OCI-LY1 (cell line): Measurements from ENCODE around the gene PPM1F.

ENCODE experiments used
- H2AFZ ChIP-seq: fragments of 200-600 bp; sonication (generic), shearing (Covaris generic); 2 replicates; pipeline ENCODE4 v1.6.0; 2014; ENCODE audit warnings: antibody characterized with exemption, mild to moderate bottlenecking, low read length
- H3F3A ChIP-seq: fragments of 200-600 bp; sonication (generic), shearing (Covaris generic); 2 replicates; pipeline ENCODE4 v1.6.0; 2014; ENCODE audit warnings: mild to moderate bottlenecking, antibody characterized with exemption, low read length, moderate library complexity; ENCODE audit not compliant: insufficient read depth
- H3K27ac ChIP-seq: fragments of 200-600 bp; sonication (generic); 2 replicates; pipeline ENCODE4 v1.5.1; 2014; ENCODE audit warnings: low read length, mixed run types, mild to moderate bottlenecking, low read depth; ENCODE audit not compliant: poor library complexity, severe bottlenecking
- H3K27me3 ChIP-seq: fragments of 200-600 bp; sonication (generic); 2 replicates; pipeline ENCODE4 v1.6.0; 2014; ENCODE audit warnings: antibody characterized with exemption, mild to moderate bottlenecking, low read length, moderate library complexity; ENCODE audit not compliant: insufficient read depth
- H3K36me3 ChIP-seq: fragments of 200-600 bp; sonication (generic); 2 replicates; pipeline ENCODE4 v1.6.1; 2014; ENCODE audit warnings: mild to moderate bottlenecking, antibody characterized with exemption, low read length, moderate library complexity, mixed read lengths; ENCODE audit not compliant: insufficient read depth
- H3K4me1 ChIP-seq: fragments of 200-600 bp; sonication (generic); 2 replicates; pipeline ENCODE4 v1.5.1; 2014; ENCODE audit warnings: mild to moderate bottlenecking, low read length, moderate library complexity; ENCODE audit not compliant: insufficient read depth, severe bottlenecking
- H3K4me2 ChIP-seq: fragments of 200-600 bp; sonication (generic), shearing (Covaris generic); 2 replicates; pipeline ENCODE4 v1.6.1; 2014; ENCODE audit warnings: low read length
- H3K4me3 ChIP-seq: fragments of 200-600 bp; sonication (generic); 2 replicates; pipeline ENCODE4 v1.5.1; 2014; ENCODE audit warnings: low read length, low read depth, mild to moderate bottlenecking, mixed read lengths; ENCODE audit not compliant: poor library complexity, severe bottlenecking
- H3K79me2 ChIP-seq: fragments of 200-600 bp; shearing (Covaris generic); 2 replicates; pipeline ENCODE4 v1.6.1; 2016; ENCODE audit warnings: mixed run types, low read length, mixed read lengths; ENCODE audit not compliant: insufficient read depth
- H3K9ac ChIP-seq: fragments of 200-600 bp; sonication (generic), shearing (Covaris generic); 2 replicates; pipeline ENCODE4 v1.6.1; 2014; ENCODE audit warnings: mild to moderate bottlenecking, low read length, mixed read lengths
- H3K9me2 ChIP-seq: fragments of 200-600 bp; sonication (generic), shearing (Covaris generic); 2 replicates; pipeline ENCODE4 v1.6.1; 2014; ENCODE audit warnings: low read depth, mild to moderate bottlenecking, low read length, mixed read lengths
- H3K9me3 ChIP-seq: fragments of 200-600 bp; shearing (Covaris generic); 2 replicates; pipeline ENCODE4 v1.6.1; 2014; ENCODE audit warnings: low read length, mixed read lengths
- H4K20me1 ChIP-seq: fragments of 200-600 bp; sonication (generic), shearing (Covaris generic); 2 replicates; pipeline ENCODE4 v1.6.0; 2016; ENCODE audit warnings: mild to moderate bottlenecking, low read length; ENCODE audit not compliant: insufficient read depth
- EZH2 ChIP-seq: fragments of 200-600 bp; sonication (generic), shearing (Covaris generic); IDR thresholded peaks from 2 replicates; pipeline ENCODE4 v1.8.0; 2017; ENCODE audit warnings: borderline replicate concordance, mixed run types, mild to moderate bottlenecking, antibody characterized with exemption, low read length, moderate library complexity, mixed read lengths
- TF ChIP-seq, protein P1 (sequence below): fragments of 200-600 bp; sonication (generic), shearing (Covaris generic); IDR thresholded peaks from 2 replicates; pipeline ENCODE4 v1.5.1; 2017; ENCODE audit warnings: mild to moderate bottlenecking, antibody characterized with exemption, low read length, moderate library complexity, mixed read lengths

Gene PPM1F

DNA sequence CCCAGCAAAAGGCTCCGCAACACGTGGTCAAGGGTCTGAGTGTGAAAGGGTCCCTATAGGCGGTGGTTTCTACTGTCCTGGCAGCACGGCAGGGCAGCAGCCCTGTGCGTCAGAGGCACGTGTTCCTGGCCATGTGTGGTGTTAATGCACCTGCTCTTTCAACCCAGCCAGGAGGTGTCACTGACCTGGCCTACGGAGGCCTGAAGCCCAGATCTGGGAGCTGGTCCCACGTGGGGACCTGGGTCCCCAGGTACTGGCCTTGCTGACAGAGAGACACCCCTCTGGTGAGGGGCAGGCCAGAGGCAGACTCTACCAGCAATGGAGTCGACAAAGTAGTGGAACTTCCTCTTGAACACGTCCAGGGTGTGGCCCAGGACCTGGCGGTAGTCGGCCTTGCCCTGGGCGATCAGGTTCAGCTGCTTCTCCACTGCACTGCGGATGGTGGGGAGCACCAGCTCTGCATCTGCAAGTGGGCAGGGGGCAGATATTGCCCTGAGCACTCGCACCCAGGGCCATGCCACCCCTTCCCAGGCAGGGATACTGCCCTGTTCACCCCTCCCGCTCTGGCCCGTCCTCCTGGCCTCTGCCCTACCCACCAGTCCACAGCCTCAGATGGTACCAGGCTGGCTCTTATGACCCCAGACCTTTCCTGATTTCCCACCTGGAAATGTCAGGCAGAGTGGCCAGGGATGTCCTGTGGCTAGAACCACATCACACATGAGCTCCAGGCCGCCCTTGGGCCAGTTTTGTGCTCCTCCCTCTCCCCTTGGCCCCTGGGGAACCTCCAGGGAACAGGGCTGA, 6.8 kb upstream of the PPM1F start:
- Histone ChIP-seq H3K27me3 (no peaks in the 10 kb centered on the region), H3K36me3 (peaks cover 59% of the 10 kb centered on the region), H3K4me1 (no peaks in the 10 kb centered on the region), H4K20me1 (no peaks in the 10 kb centered on the region), H3K4me2 (no peak overlapping the region), H3K27ac (no peak overlapping the region), H3K9me2 (no peaks in the 10 kb centered on the region), H3K9ac (no peak overlapping the region), H3K79me2 (no peaks in the 10 kb centered on the region), H2AFZ (no peak overlapping the region), H3K4me3 (no peak overlapping the region), H3F3A (no peaks in the 10 kb centered on the region), H3K9me3 (no peaks in the 10 kb centered on the region)
- no peak for TF ChIP-seq EZH2
- TF ChIP-seq, protein P1, sequence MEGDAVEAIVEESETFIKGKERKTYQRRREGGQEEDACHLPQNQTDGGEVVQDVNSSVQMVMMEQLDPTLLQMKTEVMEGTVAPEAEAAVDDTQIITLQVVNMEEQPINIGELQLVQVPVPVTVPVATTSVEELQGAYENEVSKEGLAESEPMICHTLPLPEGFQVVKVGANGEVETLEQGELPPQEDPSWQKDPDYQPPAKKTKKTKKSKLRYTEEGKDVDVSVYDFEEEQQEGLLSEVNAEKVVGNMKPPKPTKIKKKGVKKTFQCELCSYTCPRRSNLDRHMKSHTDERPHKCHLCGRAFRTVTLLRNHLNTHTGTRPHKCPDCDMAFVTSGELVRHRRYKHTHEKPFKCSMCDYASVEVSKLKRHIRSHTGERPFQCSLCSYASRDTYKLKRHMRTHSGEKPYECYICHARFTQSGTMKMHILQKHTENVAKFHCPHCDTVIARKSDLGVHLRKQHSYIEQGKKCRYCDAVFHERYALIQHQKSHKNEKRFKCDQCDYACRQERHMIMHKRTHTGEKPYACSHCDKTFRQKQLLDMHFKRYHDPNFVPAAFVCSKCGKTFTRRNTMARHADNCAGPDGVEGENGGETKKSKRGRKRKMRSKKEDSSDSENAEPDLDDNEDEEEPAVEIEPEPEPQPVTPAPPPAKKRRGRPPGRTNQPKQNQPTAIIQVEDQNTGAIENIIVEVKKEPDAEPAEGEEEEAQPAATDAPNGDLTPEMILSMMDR = no peak

DNA sequence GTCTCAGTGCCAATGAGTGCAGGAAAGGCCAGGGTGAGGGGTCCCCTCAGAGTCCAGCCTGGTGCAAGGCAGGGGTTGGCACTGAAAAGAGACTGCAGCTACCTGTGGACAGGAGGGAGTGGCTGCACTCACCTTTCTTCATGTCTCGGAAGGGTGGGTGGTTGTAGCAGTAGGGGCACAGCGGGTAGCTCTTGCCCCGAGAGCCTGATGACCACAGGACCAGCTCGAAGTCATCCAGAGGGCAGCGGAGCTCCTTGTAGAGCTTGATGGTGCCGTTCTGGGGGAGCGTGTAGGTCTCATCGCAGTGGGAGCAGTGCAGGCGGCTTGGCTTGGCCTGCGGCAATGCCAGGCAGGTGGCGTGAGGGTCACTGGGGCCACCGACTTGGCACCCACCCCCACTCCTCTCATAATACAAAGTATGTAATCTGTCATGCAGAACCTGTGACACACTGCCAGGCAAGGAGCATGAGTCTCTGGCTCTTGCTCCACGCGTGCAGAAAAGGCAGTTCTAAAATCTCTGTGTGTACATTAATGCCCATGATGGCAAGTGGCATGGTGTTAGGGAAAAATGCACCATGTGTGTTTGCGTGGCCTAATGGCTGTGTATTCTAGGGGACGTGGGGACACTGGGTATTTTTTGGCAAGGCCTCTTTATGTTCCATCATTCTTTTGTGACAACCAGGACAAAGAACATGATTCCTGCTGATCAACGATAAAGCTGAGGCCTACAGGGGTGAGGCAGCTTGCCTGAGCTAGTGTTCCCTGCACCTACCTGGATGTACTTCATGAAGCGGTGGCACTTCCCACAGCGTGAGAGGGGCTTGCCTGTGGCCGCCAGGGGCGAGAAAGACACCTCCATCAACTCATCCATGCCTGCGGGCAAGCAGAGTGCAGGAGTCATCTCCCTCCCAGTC, 6.0 kb upstream of the PPM1F start:
- H3K9me3 ChIP-seq = no peaks in the 10 kb centered on the region
- H2AFZ ChIP-seq = no peak overlapping the region
- no peaks in the 10 kb centered on the region for H3K9me2 ChIP-seq
- no peaks in the 10 kb centered on the region for H4K20me1 ChIP-seq
- H3K9ac ChIP-seq = no peak overlapping the region
- no peaks in the 10 kb centered on the region for H3F3A ChIP-seq
- no peaks in the 10 kb centered on the region for H3K79me2 ChIP-seq
- H3K27ac ChIP-seq = no peak overlapping the region
- no peak for TF ChIP-seq EZH2
- H3K4me1 ChIP-seq = no peaks in the 10 kb centered on the region
- H3K4me3 ChIP-seq = no peak overlapping the region
- H3K27me3 ChIP-seq = no peaks in the 10 kb centered on the region
- H3K36me3 ChIP-seq = peaks cover 51% of the 10 kb centered on the region
- no peak overlapping the region for H3K4me2 ChIP-seq

DNA sequence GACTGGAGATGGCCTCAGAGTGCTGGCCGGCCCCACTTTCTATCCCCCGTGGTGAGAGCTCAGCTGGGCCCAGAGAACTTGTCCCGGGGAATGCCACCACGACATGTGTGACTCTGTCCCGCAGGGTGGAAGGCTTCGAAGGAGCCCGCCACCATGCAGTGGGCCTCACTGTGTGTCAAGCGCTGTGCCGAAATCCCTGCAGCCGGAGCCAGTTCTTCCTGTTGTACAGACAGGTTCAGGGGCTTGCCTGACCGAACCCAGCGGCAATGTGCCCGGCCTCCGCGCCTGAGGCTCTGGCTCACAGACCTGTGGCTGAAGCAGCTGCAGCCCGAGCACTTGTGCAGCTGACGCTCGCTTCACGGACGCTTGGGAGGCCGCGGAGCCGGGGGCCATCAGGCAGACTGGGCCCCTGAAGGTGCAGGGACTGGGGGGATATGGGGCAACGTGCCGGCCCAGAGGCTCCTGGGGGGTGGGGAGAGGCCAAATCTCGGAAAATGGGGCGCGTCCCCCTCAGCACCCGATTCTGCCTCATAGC, 650 bp downstream of the PPM1F start:
- Histone ChIP-seq H2AFZ (no peak overlapping the region), H3K27ac (no peak overlapping the region), H3K4me3 (peak overlapping the region; percentile 74), H3F3A (no peaks in the 10 kb centered on the region), H3K9me2 (no peaks in the 10 kb centered on the region), H3K4me1 (peaks cover 9% of the 10 kb centered on the region), H3K9me3 (no peaks in the 10 kb centered on the region), H3K4me2 (peak overlapping the region; percentile 68), H3K27me3 (no peaks in the 10 kb centered on the region), H4K20me1 (no peaks in the 10 kb centered on the region), H3K36me3 (no peaks in the 10 kb centered on the region; the same call in 1 of the 2 replicates), H3K9ac (peak overlapping the region; percentile 74), H3K79me2 (no peaks in the 10 kb centered on the region)
- TF ChIP-seq EZH2 = no peak
- TF ChIP-seq, protein P1 = no peak
